ENCODE results near the gene CD80. TPM values are rescaled to one million over a fixed set of nuclear protein-coding genes. Genes with fewer than 3 reads are reported as not detected.

Gene CD80
- total RNA-seq, 1 donor from 2014 or later: not detected

- no peak for DNase-seq (ENCODE audit: low read depth)
- no peak for TF ChIP-seq CTCF (IDR thresholded peaks at IDR 0.05; ENCODE audit: insufficient read depth, low read length, poor library complexity, severe bottlenecking)
- no peaks in the 10 kb centered on the region for H3K27me3 ChIP-seq (ENCODE audit: control insufficient read depth, insufficient read depth, low read length)
These were observed 20.8 kb upstream of the CD80 start for GRCh38 chr3:119580067-119580760.

GRCh38 chr3:119579366-119580066 is 20.1 kb upstream of the CD80 start, which contains the start of gene ADPRH:
TSS of gene ADPRH (plus strand) at chr3:119579492. CDS start at chr3:119582170, 2,678 bp downstream.
- TF ChIP-seq CTCF (IDR thresholded peaks at IDR 0.05; ENCODE audit: insufficient read depth, low read length, poor library complexity, severe bottlenecking): no peak
- H3K4me3 ChIP-seq (ENCODE audit: low read depth, low read length): peak within 1 kb of the TSS; percentile 57
- H3K27me3 ChIP-seq (ENCODE audit: control insufficient read depth, insufficient read depth, low read length): no peaks in the 10 kb centered on the region
- H3K36me3 ChIP-seq (ENCODE audit: control insufficient read depth, insufficient read depth, low read length): no peaks in the 10 kb centered on the region
- DNase-seq (ENCODE audit: low read depth): peak; percentile 53

More at GRCh38 chr3:119580067-119580760, 20.8 kb upstream of the CD80 start:
- no peaks in the 10 kb centered on the region for H3K36me3 ChIP-seq (ENCODE audit: control insufficient read depth, insufficient read depth, low read length)
- H3K4me3 ChIP-seq (ENCODE audit: low read depth, low read length): peak overlapping the region; percentile 57

DNA sequence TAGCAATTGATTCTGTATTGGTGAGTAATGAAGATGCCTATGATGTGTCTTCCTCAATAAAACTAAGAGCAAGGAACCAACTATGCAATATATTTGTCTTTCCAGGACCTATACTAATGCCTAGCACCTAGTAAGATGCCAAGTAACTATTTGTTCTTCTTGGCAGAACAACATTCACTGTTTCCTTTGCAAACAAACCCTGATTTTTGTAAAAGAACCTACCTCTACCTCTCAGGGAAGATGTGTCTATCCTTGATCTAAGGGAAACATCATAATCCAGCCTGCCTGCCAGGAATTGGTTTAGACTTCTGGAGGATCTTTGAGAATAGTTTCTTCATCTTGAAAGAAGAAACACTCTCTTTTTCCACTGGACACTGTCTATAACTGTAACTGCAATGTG is 16.1 kb upstream of the CD80 start:
- H3K4me3 ChIP-seq (ENCODE audit: low read depth, low read length): no peak overlapping the region
- TF ChIP-seq CTCF (IDR thresholded peaks at IDR 0.05; ENCODE audit: insufficient read depth, low read length, poor library complexity, severe bottlenecking): no peak
- no peaks in the 10 kb centered on the region for H3K27me3 ChIP-seq (ENCODE audit: control insufficient read depth, insufficient read depth, low read length)
- DNase-seq (ENCODE audit: low read depth): no peak
- no peaks in the 10 kb centered on the region for H3K36me3 ChIP-seq (ENCODE audit: control insufficient read depth, insufficient read depth, low read length)

- no peak overlapping the region for H3K4me3 ChIP-seq (ENCODE audit: low read depth, low read length)
- TF ChIP-seq CTCF (IDR thresholded peaks at IDR 0.05; ENCODE audit: insufficient read depth, low read length, poor library complexity, severe bottlenecking): no peak
- no peaks in the 10 kb centered on the region for H3K36me3 ChIP-seq (ENCODE audit: control insufficient read depth, insufficient read depth, low read length)
- DNase-seq (ENCODE audit: low read depth): no peak
- no peaks in the 10 kb centered on the region for H3K27me3 ChIP-seq (ENCODE audit: control insufficient read depth, insufficient read depth, low read length)
These were observed 12.3 kb upstream of the CD80 start for GRCh38 chr3:119571688-119572087.

DNA sequence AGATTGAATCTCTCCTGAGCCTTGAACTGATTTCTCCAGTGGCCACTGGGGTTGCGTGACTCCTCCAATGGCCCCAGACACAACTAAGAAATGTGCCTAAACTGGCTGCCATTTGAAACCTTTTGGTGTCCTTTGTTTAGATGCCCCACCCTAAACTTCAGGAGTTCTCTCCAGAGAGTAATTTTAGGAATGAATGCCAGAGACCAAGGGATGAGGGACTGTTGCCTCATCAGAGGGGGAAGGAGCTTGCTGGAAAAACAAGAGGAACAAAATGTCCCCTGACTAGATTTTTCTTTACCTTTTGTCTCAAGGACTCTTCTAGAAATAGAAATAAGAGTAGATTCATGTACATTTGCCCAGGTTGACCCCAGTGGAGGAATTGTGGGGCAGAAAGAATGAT is 11.8 kb upstream of the CD80 start:
- TF ChIP-seq CTCF (IDR thresholded peaks at IDR 0.05; ENCODE audit: insufficient read depth, low read length, poor library complexity, severe bottlenecking): no peak
- Histone ChIP-seq H3K27me3 (ENCODE audit: control insufficient read depth, insufficient read depth, low read length) (no peaks in the 10 kb centered on the region), H3K36me3 (ENCODE audit: control insufficient read depth, insufficient read depth, low read length) (no peaks in the 10 kb centered on the region), H3K4me3 (ENCODE audit: low read depth, low read length) (no peak overlapping the region)
- no peak for DNase-seq (ENCODE audit: low read depth)

All from kidney epithelial cell (primary cell).